Measurements from ENCODE around the gene LPGAT1.

The LPGAT1 gene

DNA sequence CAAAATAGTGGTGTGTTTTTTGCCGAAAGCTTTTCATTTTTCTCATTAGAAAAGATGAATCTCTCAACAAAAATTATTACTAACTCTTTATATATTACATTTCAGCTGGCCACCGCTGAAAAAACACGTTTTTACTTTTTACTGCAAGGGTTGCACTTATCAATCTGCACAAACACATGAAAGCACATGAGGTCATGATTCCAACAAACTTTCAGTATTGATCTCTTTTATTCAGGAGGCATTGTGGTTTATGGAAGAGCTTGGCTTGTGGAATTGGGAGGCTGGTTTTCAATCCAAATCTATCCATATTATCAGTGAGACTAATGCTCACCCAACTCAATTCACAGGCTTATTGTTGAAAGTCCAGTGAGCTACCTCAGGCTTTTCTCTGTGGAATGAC lies 20.6 kb upstream of the LPGAT1 start:
- H3K4me3 ChIP-seq, result no peak overlapping the region
- no peaks in the 10 kb centered on the region for H3K36me3 ChIP-seq
- no peaks in the 10 kb centered on the region for H3K27me3 ChIP-seq
- H3K9me3 ChIP-seq (replicated peaks in 1 of 11), result peaks cover 0 to 23% (median 7%) of the 10 kb centered on the region in 11 experiments; a peak in 12 of 22 replicates
- no peak overlapping the region for H3K27ac ChIP-seq
- H3K4me1 ChIP-seq, result no peaks in the 10 kb centered on the region
- no peak for TF ChIP-seq Cebpa-rat (IDR thresholded peaks at IDR 0.05)
- no peaks in the 10 kb centered on the region for H4K20me1 ChIP-seq
- H3K4me2 ChIP-seq, result no peak overlapping the region
- H3K9ac ChIP-seq, result no peak overlapping the region

DNA sequence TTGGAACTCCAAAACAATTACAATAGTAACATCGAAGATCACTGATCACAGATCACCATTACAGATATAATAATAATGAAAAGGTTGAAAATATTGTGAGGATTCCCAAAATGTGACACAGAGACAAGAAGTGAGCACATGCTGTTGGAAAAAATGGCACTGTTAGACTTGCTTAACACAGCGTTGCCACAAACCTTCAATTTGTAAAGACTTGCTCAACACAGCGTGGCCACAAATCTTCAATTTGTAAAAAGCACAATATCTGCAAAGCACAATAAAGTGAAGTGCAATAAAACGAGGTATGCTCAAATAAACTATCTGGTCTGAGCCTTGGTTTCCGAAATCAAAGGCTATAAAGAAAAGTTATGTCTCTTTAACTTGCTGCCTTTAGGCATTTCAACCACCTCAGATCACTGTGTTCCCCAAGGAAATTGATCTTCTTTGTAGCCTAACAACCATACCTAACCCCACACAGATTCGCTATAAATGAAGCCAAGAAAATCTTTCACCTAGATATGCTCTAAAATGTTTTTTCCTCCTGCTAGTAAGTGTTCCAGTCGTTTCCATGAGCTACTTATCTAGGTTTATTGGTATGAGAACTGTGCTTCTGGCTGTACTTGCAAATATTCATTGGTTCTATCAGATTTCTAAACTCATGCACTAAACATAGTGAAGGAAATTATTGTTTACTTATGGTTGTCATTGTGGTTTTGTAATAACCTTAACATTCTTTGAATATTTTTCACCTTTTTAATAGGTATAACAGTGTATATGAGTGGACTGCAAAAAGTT lies 13.1 kb upstream of the LPGAT1 start:
- H3K4me3 ChIP-seq, result no peak overlapping the region
- peak overlapping the region in 2 of 11 experiments; percentile 19 to 23; a peak in 1 of 22 replicates for H3K27ac ChIP-seq
- no peak overlapping the region for H3K9ac ChIP-seq
- H3K27me3 ChIP-seq, result no peaks in the 10 kb centered on the region
- no peaks in the 10 kb centered on the region for H3K36me3 ChIP-seq
- H3K4me2 ChIP-seq, result peak overlapping the region; percentile 2 to 61 (median 27); a peak in 13 of 22 replicates
- no peaks in the 10 kb centered on the region for H3K9me3 ChIP-seq (replicated peaks in 1 of 11)
- TF ChIP-seq Cebpa-rat (IDR thresholded peaks at IDR 0.05), result no peak
- H3K4me1 ChIP-seq, result peaks cover 0 to 12% (median 8%) of the 10 kb centered on the region in 10 experiments; a peak in 11 of 20 replicates
- H4K20me1 ChIP-seq, result no peaks in the 10 kb centered on the region

DNA sequence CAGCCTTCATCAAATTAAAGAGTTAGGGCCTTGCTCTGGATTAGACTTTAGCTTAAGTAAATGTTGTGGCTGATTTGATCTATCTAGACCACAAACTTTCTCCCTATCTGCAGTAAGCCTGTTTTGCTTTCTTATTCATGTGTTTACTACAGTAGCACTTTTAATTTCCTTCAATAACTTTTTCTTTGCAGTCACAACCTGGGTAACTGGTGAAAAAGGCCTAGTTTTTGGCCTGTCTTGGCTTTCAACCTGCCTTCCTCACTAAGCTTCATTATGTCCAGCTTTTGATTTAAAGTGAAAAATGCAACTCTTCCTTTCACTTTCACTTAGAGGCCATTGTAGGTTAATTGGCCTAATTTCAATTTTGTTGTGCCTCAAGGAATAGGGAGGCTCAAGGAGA lies 12.5 kb upstream of the LPGAT1 start:
- H3K27ac ChIP-seq, result peak overlapping the region in 5 of 11 experiments; percentile 1 to 23 (median 19); a peak in 5 of 22 replicates
- H4K20me1 ChIP-seq, result no peaks in the 10 kb centered on the region
- peak overlapping the region; percentile 2 to 61 (median 27); a peak in 17 of 22 replicates for H3K4me2 ChIP-seq
- H3K4me3 ChIP-seq, result no peak overlapping the region
- no peak for TF ChIP-seq Cebpa-rat (IDR thresholded peaks at IDR 0.05)
- H3K9ac ChIP-seq, result no peak overlapping the region
- H3K9me3 ChIP-seq (replicated peaks in 1 of 11), result no peaks in the 10 kb centered on the region
- no peaks in the 10 kb centered on the region for H3K36me3 ChIP-seq
- peaks cover 0 to 12% (median 8%) of the 10 kb centered on the region in 10 experiments; a peak in 11 of 20 replicates for H3K4me1 ChIP-seq
- H3K27me3 ChIP-seq, result no peaks in the 10 kb centered on the region

DNA sequence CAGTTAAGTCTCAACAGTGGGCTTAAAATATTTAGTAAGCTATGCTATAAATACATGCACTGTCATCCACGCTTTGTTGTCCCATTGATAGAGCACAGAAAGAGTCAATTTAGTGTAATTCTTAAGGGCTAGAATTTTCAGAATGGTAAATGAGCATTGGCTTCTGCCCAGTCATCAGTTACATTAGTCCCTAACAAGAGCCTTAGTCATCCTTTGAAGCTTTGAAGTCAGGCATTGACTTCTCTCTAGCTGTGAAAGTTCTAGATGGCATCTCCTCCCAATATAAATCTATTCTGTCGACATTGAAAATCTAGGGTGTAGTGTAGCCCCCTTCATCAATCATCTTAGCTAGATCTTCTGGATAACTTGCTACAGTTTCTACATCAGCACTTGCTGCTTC lies 12.0 kb upstream of the LPGAT1 start:
- Histone ChIP-seq H3K9ac (no peak overlapping the region), H3K9me3 (replicated peaks in 1 of 11) (no peaks in the 10 kb centered on the region), H3K4me2 (peak overlapping the region; percentile 2 to 61 (median 27); a peak in 11 of 22 replicates), H3K4me1 (peaks cover 0 to 12% (median 8%) of the 10 kb centered on the region in 10 experiments; a peak in 11 of 20 replicates), H3K27me3 (no peaks in the 10 kb centered on the region), H3K27ac (peak overlapping the region in 1 of 11 experiments; percentile 1; a peak in 1 of 22 replicates), H4K20me1 (no peaks in the 10 kb centered on the region), H3K4me3 (no peak overlapping the region), H3K36me3 (no peaks in the 10 kb centered on the region)
- no peak for TF ChIP-seq Cebpa-rat (IDR thresholded peaks at IDR 0.05)

DNA sequence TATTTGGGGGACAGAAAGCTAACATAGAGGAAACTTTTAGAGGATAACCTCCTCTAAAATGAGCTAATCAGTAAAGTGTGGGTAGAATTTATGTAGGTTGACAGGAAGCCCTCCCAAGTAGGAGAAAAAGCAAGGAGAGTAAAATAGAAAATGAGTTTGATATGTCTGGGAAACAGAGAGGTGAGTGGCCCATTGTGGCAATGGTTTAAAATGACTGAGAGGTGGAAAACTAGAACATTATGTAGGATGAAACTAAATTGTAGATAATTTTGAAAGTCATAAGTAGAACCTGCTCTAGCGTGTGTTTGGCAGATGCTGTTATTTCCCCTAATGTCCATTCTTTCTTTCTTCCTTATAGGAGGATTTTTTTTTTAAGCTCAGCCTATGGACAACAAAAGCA lies 8.5 kb upstream of the LPGAT1 start:
- H3K9me3 ChIP-seq (replicated peaks in 1 of 11), result no peaks in the 10 kb centered on the region
- TF ChIP-seq Cebpa-rat (IDR thresholded peaks at IDR 0.05), result no peak
- no peaks in the 10 kb centered on the region for H4K20me1 ChIP-seq
- H3K36me3 ChIP-seq, result no peaks in the 10 kb centered on the region
- no peak overlapping the region for H3K9ac ChIP-seq
- H3K4me3 ChIP-seq, result no peak overlapping the region
- H3K4me2 ChIP-seq, result no peak overlapping the region
- no peaks in the 10 kb centered on the region for H3K27me3 ChIP-seq
- peaks cover 0 to 12% (median 8%) of the 10 kb centered on the region in 10 experiments; a peak in 11 of 20 replicates for H3K4me1 ChIP-seq
- H3K27ac ChIP-seq, result no peak overlapping the region

DNA sequence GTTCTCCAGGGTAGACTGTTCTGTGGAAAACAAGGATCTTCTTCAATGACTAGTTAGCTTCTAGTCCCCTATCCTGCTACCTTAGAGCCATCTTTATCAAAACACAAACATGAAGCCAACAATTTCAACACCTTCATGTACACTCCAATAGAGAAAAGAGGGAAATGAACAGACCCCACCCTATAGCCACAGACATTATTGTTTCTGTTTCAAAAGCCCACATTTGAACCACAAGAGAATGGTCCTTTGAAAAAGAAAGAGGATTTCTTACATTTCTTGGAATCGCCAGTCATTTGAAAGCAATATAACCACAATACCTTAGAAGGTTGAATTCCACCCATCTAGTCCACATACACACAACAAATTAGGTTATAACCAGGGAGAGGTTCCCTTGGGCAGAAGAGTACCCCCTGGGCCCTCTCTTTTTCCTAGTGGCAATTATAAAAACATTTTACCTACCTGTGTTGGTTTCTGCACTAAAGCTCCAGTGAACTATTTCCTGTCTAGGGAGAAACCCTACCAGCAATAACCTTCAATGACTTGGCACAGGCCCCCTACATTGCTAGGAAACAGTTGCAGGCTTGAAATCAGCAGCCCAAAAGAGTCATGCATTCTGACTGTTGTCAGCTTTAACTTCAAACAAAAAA lies 2.7 kb upstream of the LPGAT1 start:
- no peak overlapping the region for H3K4me3 ChIP-seq
- H3K4me2 ChIP-seq, result peak overlapping the region in 4 of 11 experiments; percentile 30 to 57 (median 38); a peak in 7 of 22 replicates
- no peak for TF ChIP-seq Cebpa-rat (IDR thresholded peaks at IDR 0.05)
- peak overlapping the region in 1 of 11 experiments; percentile 36; a peak in 1 of 22 replicates for H3K27ac ChIP-seq
- H4K20me1 ChIP-seq, result peaks cover 0 to 10% (median 0%) of the 10 kb centered on the region in 11 experiments; a peak in 5 of 22 replicates
- no peaks in the 10 kb centered on the region for H3K9me3 ChIP-seq (replicated peaks in 1 of 11)
- no peaks in the 10 kb centered on the region for H3K27me3 ChIP-seq
- peaks cover 15 to 33% (median 22%) of the 10 kb centered on the region in 10 experiments for H3K4me1 ChIP-seq
- H3K9ac ChIP-seq, result no peak overlapping the region
- H3K36me3 ChIP-seq, result peaks cover 0 to 8% (median 0%) of the 10 kb centered on the region in 11 experiments; a peak in 1 of 22 replicates

DNA sequence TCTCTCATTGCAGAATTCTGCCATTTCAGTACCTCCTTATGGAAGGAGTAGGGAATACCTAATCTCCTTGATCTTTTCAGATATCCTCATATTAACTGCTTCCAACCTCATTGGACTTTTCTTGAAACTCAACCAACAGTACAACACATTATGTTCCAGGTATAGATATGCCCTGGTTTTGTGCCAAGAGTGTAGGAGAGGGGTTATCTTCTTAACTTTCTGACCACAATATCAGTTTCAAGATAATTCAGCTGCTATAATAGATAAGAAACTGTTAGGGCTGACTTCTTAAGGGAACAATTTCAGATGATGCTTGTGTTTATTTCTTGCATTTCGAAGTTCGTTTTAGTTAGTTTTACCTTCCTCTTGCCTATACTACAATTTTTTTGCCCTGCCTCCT lies 2.1 kb upstream of the LPGAT1 start:
- H3K27ac ChIP-seq, result no peak overlapping the region; a peak in 1 of 22 replicates
- H4K20me1 ChIP-seq, result peaks cover 0 to 16% (median 6%) of the 10 kb centered on the region in 11 experiments; a peak in 14 of 22 replicates
- no peak for TF ChIP-seq Cebpa-rat (IDR thresholded peaks at IDR 0.05)
- peaks cover 21 to 40% (median 27%) of the 10 kb centered on the region in 10 experiments for H3K4me1 ChIP-seq
- H3K27me3 ChIP-seq, result no peaks in the 10 kb centered on the region
- H3K4me2 ChIP-seq, result peak overlapping the region in 3 of 11 experiments; percentile 30 to 57 (median 43); a peak in 6 of 22 replicates
- peaks cover 0 to 14% (median 4%) of the 10 kb centered on the region in 11 experiments; a peak in 8 of 22 replicates for H3K36me3 ChIP-seq
- no peaks in the 10 kb centered on the region for H3K9me3 ChIP-seq (replicated peaks in 1 of 11)
- H3K9ac ChIP-seq, result no peak overlapping the region
- H3K4me3 ChIP-seq, result no peak overlapping the region

DNA sequence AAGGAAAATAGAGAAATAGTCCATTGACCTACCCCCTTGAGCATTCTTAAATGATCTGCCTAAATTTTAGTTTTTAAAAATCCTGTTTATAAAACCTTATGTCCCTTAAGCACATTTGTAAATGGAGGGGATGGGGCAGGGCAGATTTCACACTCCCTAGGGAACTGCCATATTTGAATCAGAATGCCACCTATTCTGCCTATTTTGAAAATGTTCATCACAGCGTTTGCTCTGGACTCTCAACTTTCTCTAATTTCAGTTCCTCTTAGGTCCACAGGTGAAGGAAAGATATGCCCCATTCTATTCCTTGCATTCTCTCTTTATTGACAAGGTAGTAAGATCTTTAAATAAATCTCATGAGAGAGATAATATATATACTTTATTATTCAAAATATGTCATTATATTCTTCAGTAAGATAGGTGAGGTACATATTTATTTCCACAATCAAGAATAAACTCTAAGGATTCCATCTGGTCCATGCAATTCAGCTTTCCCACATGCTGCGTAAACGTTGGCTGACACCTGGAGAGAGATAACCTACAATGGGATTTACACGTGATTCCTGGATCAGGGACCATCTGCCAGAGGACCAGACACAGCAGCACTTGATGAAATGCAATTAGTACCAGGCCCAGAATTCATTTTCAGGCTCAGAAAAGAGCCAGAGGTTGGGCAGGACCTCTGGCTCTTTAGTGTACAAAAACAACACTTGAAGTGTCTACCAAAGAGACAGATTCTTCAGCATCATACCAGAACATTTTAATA lies 1.2 kb upstream of the LPGAT1 start:
- peaks cover 0 to 23% (median 12%) of the 10 kb centered on the region in 11 experiments; a peak in 14 of 22 replicates for H3K36me3 ChIP-seq
- TF ChIP-seq Cebpa-rat (IDR thresholded peaks at IDR 0.05), result no peak
- H3K27me3 ChIP-seq, result no peaks in the 10 kb centered on the region
- no peaks in the 10 kb centered on the region for H3K9me3 ChIP-seq (replicated peaks in 1 of 11)
- no peak overlapping the region for H3K4me3 ChIP-seq
- peaks cover 26 to 49% (median 34%) of the 10 kb centered on the region in 10 experiments for H3K4me1 ChIP-seq
- no peak overlapping the region for H3K9ac ChIP-seq
- H4K20me1 ChIP-seq, result peaks cover 0 to 25% (median 14%) of the 10 kb centered on the region in 11 experiments; a peak in 15 of 22 replicates
- no peak overlapping the region for H3K27ac ChIP-seq
- peak overlapping the region in 6 of 11 experiments; percentile 14 to 88 (median 24); a peak in 4 of 22 replicates for H3K4me2 ChIP-seq

Measured in BLaER1 treated with 17β-estradiol and CSF1 and Interleukin-3, amounts not matched to agents 10 nM and 100 nM (cell line).